ENCODE results near the gene CNTNAP2. TPM values are rescaled to one million over a fixed set of nuclear protein-coding genes. Genes with fewer than 3 reads are reported as not detected.

Gene CNTNAP2
- total and polyA plus RNA-seq, 4 donors: 0.14 to 2.3 (median 1.1) TPM

DNA sequence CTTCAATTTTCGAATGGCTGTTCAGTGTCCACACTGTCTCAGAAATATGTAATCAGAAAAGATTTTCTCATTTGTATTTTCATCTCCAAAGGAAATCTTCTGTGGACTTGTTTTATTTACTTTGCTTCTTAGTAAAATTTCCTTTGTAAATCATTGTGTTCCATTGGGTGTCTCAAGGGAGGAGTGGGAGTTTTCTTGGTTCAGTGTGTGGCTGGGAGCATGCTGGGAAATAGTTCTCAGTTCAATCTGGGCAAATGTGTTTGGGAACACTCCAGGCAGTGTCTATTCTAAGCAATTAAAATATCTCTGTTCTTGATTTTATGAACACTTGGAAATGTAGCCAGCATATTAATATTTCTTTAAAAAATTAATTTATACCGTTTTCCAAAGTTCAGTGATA is 1019.8 kb downstream of the CNTNAP2 start:
- 62% methylated on average over 2 of the region's 2 CpGs for WGBS
- DNase-seq (ENCODE audit: low spot score): no peak
- no peaks in the 10 kb centered on the region for H3K4me1 ChIP-seq (ENCODE audit: control insufficient read depth in 4 of 4, insufficient read depth in 4 of 4, low read length in 3 of 4)
- TF ChIP-seq FOXA1 (IDR thresholded peaks at IDR 0.05) (no peak), RXRA (IDR thresholded peaks at IDR 0.05) (no peak), FOXA2 (IDR thresholded peaks at IDR 0.05) (no peak), GABPA (IDR thresholded peaks at IDR 0.05 in 1 of 2, conservative IDR thresholded peaks at IDR 0.05 in 1 of 2) (no peak), YY1 (IDR thresholded peaks at IDR 0.05) (no peak), SP1 (IDR thresholded peaks at IDR 0.05) (no peak), NR2F2 (IDR thresholded peaks at IDR 0.05) (no peak), TAF1 (conservative IDR thresholded peaks at IDR 0.05) (no peak), REST (IDR thresholded peaks at IDR 0.05) (no peak), HNF4G (IDR thresholded peaks at IDR 0.05) (no peak), JUND (IDR thresholded peaks at IDR 0.05) (no peak)
- TF ChIP-seq, protein P1, sequence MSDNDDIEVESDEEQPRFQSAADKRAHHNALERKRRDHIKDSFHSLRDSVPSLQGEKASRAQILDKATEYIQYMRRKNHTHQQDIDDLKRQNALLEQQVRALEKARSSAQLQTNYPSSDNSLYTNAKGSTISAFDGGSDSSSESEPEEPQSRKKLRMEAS (IDR thresholded peaks at IDR 0.05): no peak
- TF ChIP-seq, protein P2, sequence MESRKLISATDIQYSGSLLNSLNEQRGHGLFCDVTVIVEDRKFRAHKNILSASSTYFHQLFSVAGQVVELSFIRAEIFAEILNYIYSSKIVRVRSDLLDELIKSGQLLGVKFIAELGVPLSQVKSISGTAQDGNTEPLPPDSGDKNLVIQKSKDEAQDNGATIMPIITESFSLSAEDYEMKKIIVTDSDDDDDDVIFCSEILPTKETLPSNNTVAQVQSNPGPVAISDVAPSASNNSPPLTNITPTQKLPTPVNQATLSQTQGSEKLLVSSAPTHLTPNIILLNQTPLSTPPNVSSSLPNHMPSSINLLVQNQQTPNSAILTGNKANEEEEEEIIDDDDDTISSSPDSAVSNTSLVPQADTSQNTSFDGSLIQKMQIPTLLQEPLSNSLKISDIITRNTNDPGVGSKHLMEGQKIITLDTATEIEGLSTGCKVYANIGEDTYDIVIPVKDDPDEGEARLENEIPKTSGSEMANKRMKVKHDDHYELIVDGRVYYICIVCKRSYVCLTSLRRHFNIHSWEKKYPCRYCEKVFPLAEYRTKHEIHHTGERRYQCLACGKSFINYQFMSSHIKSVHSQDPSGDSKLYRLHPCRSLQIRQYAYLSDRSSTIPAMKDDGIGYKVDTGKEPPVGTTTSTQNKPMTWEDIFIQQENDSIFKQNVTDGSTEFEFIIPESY (IDR thresholded peaks at IDR 0.05): no peak
- TF ChIP-seq, protein P3, sequence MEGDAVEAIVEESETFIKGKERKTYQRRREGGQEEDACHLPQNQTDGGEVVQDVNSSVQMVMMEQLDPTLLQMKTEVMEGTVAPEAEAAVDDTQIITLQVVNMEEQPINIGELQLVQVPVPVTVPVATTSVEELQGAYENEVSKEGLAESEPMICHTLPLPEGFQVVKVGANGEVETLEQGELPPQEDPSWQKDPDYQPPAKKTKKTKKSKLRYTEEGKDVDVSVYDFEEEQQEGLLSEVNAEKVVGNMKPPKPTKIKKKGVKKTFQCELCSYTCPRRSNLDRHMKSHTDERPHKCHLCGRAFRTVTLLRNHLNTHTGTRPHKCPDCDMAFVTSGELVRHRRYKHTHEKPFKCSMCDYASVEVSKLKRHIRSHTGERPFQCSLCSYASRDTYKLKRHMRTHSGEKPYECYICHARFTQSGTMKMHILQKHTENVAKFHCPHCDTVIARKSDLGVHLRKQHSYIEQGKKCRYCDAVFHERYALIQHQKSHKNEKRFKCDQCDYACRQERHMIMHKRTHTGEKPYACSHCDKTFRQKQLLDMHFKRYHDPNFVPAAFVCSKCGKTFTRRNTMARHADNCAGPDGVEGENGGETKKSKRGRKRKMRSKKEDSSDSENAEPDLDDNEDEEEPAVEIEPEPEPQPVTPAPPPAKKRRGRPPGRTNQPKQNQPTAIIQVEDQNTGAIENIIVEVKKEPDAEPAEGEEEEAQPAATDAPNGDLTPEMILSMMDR (IDR thresholded peaks at IDR 0.05; ENCODE audit: low read depth, low read length, missing input control): no peak
- TF ChIP-seq, protein P4, sequence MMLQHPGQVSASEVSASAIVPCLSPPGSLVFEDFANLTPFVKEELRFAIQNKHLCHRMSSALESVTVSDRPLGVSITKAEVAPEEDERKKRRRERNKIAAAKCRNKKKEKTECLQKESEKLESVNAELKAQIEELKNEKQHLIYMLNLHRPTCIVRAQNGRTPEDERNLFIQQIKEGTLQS (IDR thresholded peaks at IDR 0.05): no peak
- no peak overlapping the region for H3K4me3 ChIP-seq (ENCODE audit: low read depth in 1 of 3, low read length in 3 of 3)
- H3K27ac ChIP-seq (ENCODE audit: low read depth in 1 of 2, low read length in 2 of 2): no peak overlapping the region
- H3K27me3 ChIP-seq (ENCODE audit: control insufficient read depth in 4 of 4, insufficient read depth in 4 of 4, low read length in 3 of 4): no peaks in the 10 kb centered on the region
- no peak overlapping the region for H3K9ac ChIP-seq (ENCODE audit: low read depth in 1 of 2, low read length in 2 of 2)
- H3K9me3 ChIP-seq (ENCODE audit: control insufficient read depth in 4 of 4, low read length in 3 of 4): no peaks in the 10 kb centered on the region
- H3K36me3 ChIP-seq (ENCODE audit: control insufficient read depth in 4 of 4, insufficient read depth in 3 of 4, low read depth in 1 of 4, low read length in 3 of 4): no peaks in the 10 kb centered on the region

DNA sequence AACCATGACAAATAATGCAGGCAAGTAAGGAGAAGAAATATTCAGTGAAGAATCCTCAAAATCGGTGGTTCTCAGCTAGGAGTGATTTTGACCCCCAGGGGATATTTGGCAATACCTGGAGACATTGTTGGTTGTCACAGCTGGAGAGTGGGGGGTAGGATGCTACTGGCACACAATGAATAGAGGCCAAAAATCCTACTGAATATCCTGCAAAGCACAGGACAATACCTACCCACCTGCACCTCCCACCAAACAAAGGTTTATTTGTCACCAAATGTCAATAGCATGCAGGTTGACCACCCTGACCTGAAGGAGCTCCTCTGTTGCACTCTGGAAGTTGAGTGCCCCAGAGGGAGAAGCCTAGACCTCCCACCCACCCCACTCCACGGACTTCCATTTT is 1028.6 kb downstream of the CNTNAP2 start:
- no peaks in the 10 kb centered on the region for H3K4me1 ChIP-seq (ENCODE audit: control insufficient read depth in 4 of 4, insufficient read depth in 4 of 4, low read length in 3 of 4)
- no peaks in the 10 kb centered on the region for H3K27me3 ChIP-seq (ENCODE audit: control insufficient read depth in 4 of 4, insufficient read depth in 4 of 4, low read length in 3 of 4)
- H3K9me3 ChIP-seq (ENCODE audit: control insufficient read depth in 4 of 4, low read length in 3 of 4): no peaks in the 10 kb centered on the region
- DNase-seq (ENCODE audit: low spot score): no peak
- 25% methylated on average over 2 of the region's 2 CpGs for WGBS
- H3K36me3 ChIP-seq (ENCODE audit: control insufficient read depth in 4 of 4, insufficient read depth in 3 of 4, low read depth in 1 of 4, low read length in 3 of 4): no peaks in the 10 kb centered on the region
- TF ChIP-seq HNF4A (conservative IDR thresholded peaks at IDR 0.05): no peak
- TF ChIP-seq, protein P3 (IDR thresholded peaks at IDR 0.05; ENCODE audit: low read depth, low read length, missing input control): no peak
- no peak for TF ChIP-seq HNF4G (IDR thresholded peaks at IDR 0.05)
- no peak overlapping the region for H3K27ac ChIP-seq (ENCODE audit: low read depth in 1 of 2, low read length in 2 of 2)
- no peak overlapping the region for H3K9ac ChIP-seq (ENCODE audit: low read depth in 1 of 2, low read length in 2 of 2)
- no peak overlapping the region for H3K4me3 ChIP-seq (ENCODE audit: low read depth in 1 of 3, low read length in 3 of 3)
